BLaER1 (cell line): ENCODE data around the gene PCDHGC5.
A peak's percentile ranks its signal among the peaks of the same experiment; 100 is the strongest.

Experiments used
- H3K27ac ChIP-seq: shearing (Covaris generic); formaldehyde crosslinking; 2 replicates; pipeline ENCODE4 v1.8.1; 2022
- H3K27me3 ChIP-seq: shearing (Covaris generic); formaldehyde crosslinking; 2 replicates; pipeline ENCODE4 v1.8.1; 2022
- H3K36me3 ChIP-seq: shearing (Covaris generic); formaldehyde crosslinking; 2 replicates; pipeline ENCODE4 v1.8.1; 2022
- H3K4me1 ChIP-seq: shearing (Covaris generic); formaldehyde crosslinking; 2 replicates; pipeline ENCODE4 v1.8.1; 2022
- H3K4me2 ChIP-seq: shearing (Covaris generic); formaldehyde crosslinking; 2 replicates; pipeline ENCODE4 v1.8.1; 2022
- H3K4me3 ChIP-seq: shearing (Covaris generic); formaldehyde crosslinking; 2 replicates; pipeline ENCODE4 v1.8.1; 2022
- H3K9ac ChIP-seq: shearing (Covaris generic); formaldehyde crosslinking; 2 replicates; pipeline ENCODE4 v1.8.1; 2022
- H3K9me3 ChIP-seq: shearing (Covaris generic); formaldehyde crosslinking; 2 replicates; pipeline ENCODE4 v1.8.1; 2022
- H4K20me1 ChIP-seq: shearing (Covaris generic); formaldehyde crosslinking; 2 replicates; pipeline ENCODE4 v1.8.1; 2022
- Cebpa-rat ChIP-seq: shearing (Covaris generic); IDR thresholded peaks from 2 replicates; pipeline ENCODE4 v1.8.1; 2022

PCDHGC5 gene

DNA sequence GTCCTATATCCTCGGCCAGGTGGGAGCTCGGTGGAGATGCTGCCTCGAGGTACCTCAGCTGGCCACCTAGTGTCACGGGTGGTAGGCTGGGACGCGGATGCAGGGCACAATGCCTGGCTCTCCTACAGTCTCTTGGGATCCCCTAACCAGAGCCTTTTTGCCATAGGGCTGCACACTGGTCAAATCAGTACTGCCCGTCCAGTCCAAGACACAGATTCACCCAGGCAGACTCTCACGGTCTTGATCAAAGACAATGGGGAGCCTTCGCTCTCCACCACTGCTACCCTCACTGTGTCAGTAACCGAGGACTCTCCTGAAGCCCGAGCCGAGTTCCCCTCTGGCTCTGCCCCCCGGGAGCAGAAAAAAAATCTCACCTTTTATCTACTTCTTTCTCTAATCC is 11.1 kb upstream of the PCDHGC5 start:
- no peak for TF ChIP-seq Cebpa-rat
- peaks cover 28% of the 10 kb centered on the region for H3K27me3 ChIP-seq
- H3K4me3 ChIP-seq = peak overlapping the region; percentile 79
- H4K20me1 ChIP-seq = peaks cover 19% of the 10 kb centered on the region
- H3K4me1 ChIP-seq = peaks cover 51% of the 10 kb centered on the region
- H3K36me3 ChIP-seq = peaks cover 4% of the 10 kb centered on the region; the same call in 1 of the 2 replicates
- no peak overlapping the region; the same call in 1 of the 2 replicates for H3K9ac ChIP-seq
- no peak overlapping the region for H3K27ac ChIP-seq
- H3K4me2 ChIP-seq = peak overlapping the region; percentile 84
- H3K9me3 ChIP-seq = no peaks in the 10 kb centered on the region

- H4K20me1 ChIP-seq = peaks cover 19% of the 10 kb centered on the region
- H3K27me3 ChIP-seq = peaks cover 28% of the 10 kb centered on the region
- H3K9ac ChIP-seq = 0 out of 2 replicates have a peak overlapping the region, but pooled peaks have one; percentile 33
- H3K9me3 ChIP-seq = no peaks in the 10 kb centered on the region
- peaks cover 4% of the 10 kb centered on the region; the same call in 1 of the 2 replicates for H3K36me3 ChIP-seq
- no peak overlapping the region for H3K27ac ChIP-seq
- peak overlapping the region; percentile 84 for H3K4me2 ChIP-seq
- peaks cover 57% of the 10 kb centered on the region for H3K4me1 ChIP-seq
- peak overlapping the region; percentile 79 for H3K4me3 ChIP-seq
- TF ChIP-seq Cebpa-rat = no peak
Measured at GRCh38 chr5:141478321-141478945, 10.4 kb upstream of the PCDHGC5 start.

GRCh38 chr5:141479776-141480175 is 9.1 kb upstream of the PCDHGC5 start:
- no peak for TF ChIP-seq Cebpa-rat

GRCh38 chr5:141483902-141484301 is 5.0 kb upstream of the PCDHGC5 start:
- no peak for TF ChIP-seq Cebpa-rat
- Histone ChIP-seq H4K20me1 (peaks cover 11% of the 10 kb centered on the region), H3K27me3 (no peaks in the 10 kb centered on the region), H3K36me3 (peaks cover 28% of the 10 kb centered on the region), H3K9me3 (0 out of 2 replicates have a peak, but pooled peaks cover 8% of the 10 kb centered on the region), H3K4me1 (peaks cover 86% of the 10 kb centered on the region), H3K9ac (no peak overlapping the region), H3K4me3 (0 out of 2 replicates have a peak overlapping the region, but pooled peaks have one; percentile 71), H3K4me2 (peak overlapping the region; percentile 96), H3K27ac (no peak overlapping the region)

More at GRCh38 chr5:141479776-141480175, 9.1 kb upstream of the PCDHGC5 start:
- Histone ChIP-seq H3K4me1 (peaks cover 69% of the 10 kb centered on the region), H3K9ac (no peak overlapping the region), H3K27me3 (peaks cover 28% of the 10 kb centered on the region), H3K4me3 (no peak overlapping the region), H3K9me3 (no peaks in the 10 kb centered on the region), H3K27ac (no peak overlapping the region), H4K20me1 (peaks cover 19% of the 10 kb centered on the region), H3K36me3 (peaks cover 4% of the 10 kb centered on the region; the same call in 1 of the 2 replicates), H3K4me2 (peak overlapping the region; percentile 84)

GRCh38 chr5:141484310-141484640 is 4.6 kb upstream of the PCDHGC5 start:
- Histone ChIP-seq H3K27ac (no peak overlapping the region), H3K4me2 (peak overlapping the region; percentile 96), H3K27me3 (no peaks in the 10 kb centered on the region), H4K20me1 (peaks cover 11% of the 10 kb centered on the region), H3K4me1 (peaks cover 86% of the 10 kb centered on the region), H3K4me3 (peak overlapping the region; percentile 71), H3K9me3 (0 out of 2 replicates have a peak, but pooled peaks cover 8% of the 10 kb centered on the region), H3K36me3 (peaks cover 32% of the 10 kb centered on the region), H3K9ac (peak overlapping the region; percentile 80; the same call in 1 of the 2 replicates)
- TF ChIP-seq Cebpa-rat = no peak

- H3K9ac ChIP-seq = peak within 1 kb of the TSS; percentile 80
- H3K4me2 ChIP-seq = peak within 1 kb of the TSS; percentile 96
- H3K4me1 ChIP-seq = peaks cover 86% of the 10 kb centered on the region
- H4K20me1 ChIP-seq = peaks cover 11% of the 10 kb centered on the region; the same call in 1 of the 2 replicates
- H3K4me3 ChIP-seq = peak within 1 kb of the TSS; percentile 71
- no peak for TF ChIP-seq Cebpa-rat
- peaks cover 37% of the 10 kb centered on the region for H3K36me3 ChIP-seq
- H3K27me3 ChIP-seq = no peaks in the 10 kb centered on the region
- peak within 1 kb of the TSS; percentile 75 for H3K27ac ChIP-seq
- H3K9me3 ChIP-seq = 0 out of 2 replicates have a peak, but pooled peaks cover 8% of the 10 kb centered on the region
Measured at GRCh38 chr5:141484641-141485311, 4.1 kb upstream of the PCDHGC5 start, which contains the start of gene PCDHGC4. TSS of gene PCDHGC4 (plus strand) at chr5:141485030. CDS start at chr5:141485174, 144 bp downstream.

- H3K36me3 ChIP-seq = peaks cover 44% of the 10 kb centered on the region
- peaks cover 86% of the 10 kb centered on the region for H3K4me1 ChIP-seq
- H4K20me1 ChIP-seq = peaks cover 11% of the 10 kb centered on the region; the same call in 1 of the 2 replicates
- H3K4me2 ChIP-seq = peak overlapping the region; percentile 96
- peak overlapping the region; percentile 75 for H3K27ac ChIP-seq
- H3K27me3 ChIP-seq = no peaks in the 10 kb centered on the region
- H3K9ac ChIP-seq = peak overlapping the region; percentile 80
- H3K4me3 ChIP-seq = peak overlapping the region; percentile 71
- H3K9me3 ChIP-seq = 0 out of 2 replicates have a peak, but pooled peaks cover 8% of the 10 kb centered on the region
- TF ChIP-seq Cebpa-rat = no peak
Measured at GRCh38 chr5:141485321-141486055, 3.4 kb upstream of the PCDHGC5 start.

GRCh38 chr5:141486091-141486490 is 2.8 kb upstream of the PCDHGC5 start:
- Histone ChIP-seq H3K4me3 (peak overlapping the region; percentile 71), H3K9ac (no peak overlapping the region), H3K36me3 (peaks cover 44% of the 10 kb centered on the region), H3K27ac (no peak overlapping the region), H3K27me3 (no peaks in the 10 kb centered on the region), H3K4me1 (peaks cover 86% of the 10 kb centered on the region), H3K4me2 (peak overlapping the region; percentile 96), H4K20me1 (peaks cover 11% of the 10 kb centered on the region; the same call in 1 of the 2 replicates), H3K9me3 (0 out of 2 replicates have a peak, but pooled peaks cover 8% of the 10 kb centered on the region)
- TF ChIP-seq Cebpa-rat = no peak

GRCh38 chr5:141487131-141487530 is 1.8 kb upstream of the PCDHGC5 start:
- peaks cover 40% of the 10 kb centered on the region for H3K36me3 ChIP-seq
- peaks cover 90% of the 10 kb centered on the region for H3K4me1 ChIP-seq

More at GRCh38 chr5:141487131-141487530, 1.8 kb upstream of the PCDHGC5 start:
- Histone ChIP-seq H3K4me2 (peak overlapping the region; percentile 96), H3K27ac (no peak overlapping the region; the same call in 1 of the 2 replicates), H4K20me1 (peaks cover 11% of the 10 kb centered on the region; the same call in 1 of the 2 replicates), H3K9me3 (0 out of 2 replicates have a peak, but pooled peaks cover 8% of the 10 kb centered on the region), H3K4me3 (no peak overlapping the region), H3K27me3 (no peaks in the 10 kb centered on the region), H3K9ac (no peak overlapping the region)
- TF ChIP-seq Cebpa-rat = no peak
